Tibial nerve (tissue), 4 donors: ENCODE measurements around the gene CHI3L1.

ENCODE experiments used
- EP300 ChIP-seq, 2 donors: sonication (generic); formaldehyde crosslinking; IDR thresholded peaks; one replicate each; pipeline ENCODE4 v1.6.1; 2017; ENCODE audit warnings: antibody characterized with exemption in 2 of 2, mild to moderate bottlenecking in 1 of 2
- POLR2A ChIP-seq, 2 donors: fragments of 450-650 bp; IDR thresholded peaks; one replicate each; pipeline ENCODE4 v1.6.1; 2017; ENCODE audit warnings: antibody characterized with exemption in 2 of 2, mild to moderate bottlenecking in 2 of 2, moderate library complexity in 2 of 2
- TF ChIP-seq, protein P1 (sequence below), 5 experiments: fragments of 200-600 bp in 3 of 5; fragments of 450-650 bp in 2 of 5; sonication (generic) in 3 of 5; IDR thresholded peaks; one replicate each; pipeline ENCODE4 v1.5.1; 2016 to 2019; ENCODE audit warnings: antibody characterized with exemption in 5 of 5, mild to moderate bottlenecking in 3 of 5, moderate library complexity in 2 of 5

DNA sequence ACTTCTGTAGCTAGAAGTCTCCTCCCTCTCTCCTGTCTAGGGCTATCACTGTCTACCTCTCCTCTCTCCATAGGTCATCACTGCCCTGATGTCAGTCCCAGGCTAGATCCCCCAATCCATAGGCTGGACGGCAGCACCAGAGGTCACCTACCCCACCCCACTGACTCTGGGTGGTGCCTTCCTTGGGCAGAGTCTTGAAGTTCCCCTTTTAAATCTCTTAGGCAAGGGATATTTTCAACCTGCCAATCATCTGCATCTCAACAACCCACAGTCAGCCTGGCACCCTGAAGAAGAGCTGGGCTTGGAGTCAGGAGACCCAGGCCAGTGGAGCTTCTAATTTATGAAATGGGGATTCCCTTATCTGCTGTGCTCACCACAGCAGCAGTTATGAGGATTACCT lies 24.1 kb downstream of the CHI3L1 start:
- TF ChIP-seq, protein P1, sequence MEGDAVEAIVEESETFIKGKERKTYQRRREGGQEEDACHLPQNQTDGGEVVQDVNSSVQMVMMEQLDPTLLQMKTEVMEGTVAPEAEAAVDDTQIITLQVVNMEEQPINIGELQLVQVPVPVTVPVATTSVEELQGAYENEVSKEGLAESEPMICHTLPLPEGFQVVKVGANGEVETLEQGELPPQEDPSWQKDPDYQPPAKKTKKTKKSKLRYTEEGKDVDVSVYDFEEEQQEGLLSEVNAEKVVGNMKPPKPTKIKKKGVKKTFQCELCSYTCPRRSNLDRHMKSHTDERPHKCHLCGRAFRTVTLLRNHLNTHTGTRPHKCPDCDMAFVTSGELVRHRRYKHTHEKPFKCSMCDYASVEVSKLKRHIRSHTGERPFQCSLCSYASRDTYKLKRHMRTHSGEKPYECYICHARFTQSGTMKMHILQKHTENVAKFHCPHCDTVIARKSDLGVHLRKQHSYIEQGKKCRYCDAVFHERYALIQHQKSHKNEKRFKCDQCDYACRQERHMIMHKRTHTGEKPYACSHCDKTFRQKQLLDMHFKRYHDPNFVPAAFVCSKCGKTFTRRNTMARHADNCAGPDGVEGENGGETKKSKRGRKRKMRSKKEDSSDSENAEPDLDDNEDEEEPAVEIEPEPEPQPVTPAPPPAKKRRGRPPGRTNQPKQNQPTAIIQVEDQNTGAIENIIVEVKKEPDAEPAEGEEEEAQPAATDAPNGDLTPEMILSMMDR (IDR thresholded peaks at IDR 0.05): no peak
- no peak for TF ChIP-seq POLR2A (IDR thresholded peaks at IDR 0.05)
- no peak for TF ChIP-seq EP300 (IDR thresholded peaks at IDR 0.05)
